IMR-90 (cell line): ENCODE results near the gene APOBEC3B.

ENCODE experiments used
- CEBPB ChIP-seq: IDR thresholded peaks from 2 replicates; pipeline ENCODE4 v1.6.1; 2012; ENCODE audit warnings: low read depth, low read length, improper control_type of control experiment
- CHD1 ChIP-seq: IDR thresholded peaks from 2 replicates; pipeline ENCODE4 v1.6.1; 2012; ENCODE audit warnings: low read depth, low read length, improper control_type of control experiment
- CTCF ChIP-seq: conservative IDR thresholded peaks from 2 replicates; pipeline ENCODE4 v1.5.1; 2012; ENCODE audit warnings: mild to moderate bottlenecking, low read depth, low read length, improper control_type of control experiment
- FOS ChIP-seq: fragments of 150-350 bp; IDR thresholded peaks from 2 replicates; pipeline ENCODE4 v1.6.1; 2016; ENCODE audit warnings: low read depth, low read length
- MAFK ChIP-seq: IDR thresholded peaks from 2 replicates; pipeline ENCODE4 v1.6.1; 2012; ENCODE audit warnings: low read depth, low read length, improper control_type of control experiment
- MAZ ChIP-seq: IDR thresholded peaks from 2 replicates; pipeline ENCODE4 v1.6.1; 2012; ENCODE audit warnings: low read depth, mild to moderate bottlenecking, low read length, improper control_type of control experiment, moderate library complexity, borderline replicate concordance
- MXI1 ChIP-seq: IDR thresholded peaks from 2 replicates; pipeline ENCODE4 v1.6.1; 2012; ENCODE audit warnings: low read depth, mild to moderate bottlenecking, low read length, moderate library complexity, borderline replicate concordance
- POLR2A ChIP-seq: IDR thresholded peaks from 2 replicates; pipeline ENCODE4 v1.6.1; 2012; ENCODE audit warnings: mild to moderate bottlenecking, low read depth, low read length
- RFX5 ChIP-seq: IDR thresholded peaks from 2 replicates; pipeline ENCODE4 v1.8.0; 2012; ENCODE audit warnings: low read depth, mild to moderate bottlenecking, low read length, moderate library complexity
- SMC3 ChIP-seq: fragments of 150-350 bp; IDR thresholded peaks from 2 replicates; pipeline ENCODE4 v1.6.1; 2016; ENCODE audit warnings: low read depth, mild to moderate bottlenecking, antibody characterized with exemption, low read length, moderate library complexity
- USF2 ChIP-seq: fragments of 150-350 bp; IDR thresholded peaks from 2 replicates; pipeline ENCODE4 v1.6.1; 2017; ENCODE audit warnings: mild to moderate bottlenecking, antibody characterized with exemption, low read length, low read depth

- no peak for TF ChIP-seq CTCF
- no peak for TF ChIP-seq CEBPB
- TF ChIP-seq POLR2A, result no peak
- TF ChIP-seq SMC3, result no peak
- TF ChIP-seq MXI1, result no peak
- no peak for TF ChIP-seq USF2
- TF ChIP-seq MAFK, result no peak
- no peak for TF ChIP-seq MAZ
- TF ChIP-seq RFX5, result no peak
- no peak for TF ChIP-seq FOS
- no peak for TF ChIP-seq CHD1
These were observed 17.2 kb upstream of the APOBEC3B start for GRCh38 chr22:38964989-38965388.
